A673 (cell line): ENCODE data around the gene FGF14. TPM values are rescaled to one million over a fixed set of nuclear protein-coding genes. Genes with fewer than 3 reads are reported as not detected.

Source experiments
- BruUV-seq: library from RNA; stranded (reverse); fragments of 400-500 nt; replicated peaks from 2 replicates; lab custom pipeline; 2021; lab: Mats Ljungman, UMichigan
- CTCF ChIA-PET: fragments of 300-600 bp; sonication (Branson Sonifier 250); formaldehyde crosslinking; loops from one replicate; lab custom pipeline; 2022; ENCODE audit warnings: antibody characterized with exemption; lab: Charles Lee
- POLR2A ChIA-PET: fragments of 300-600 bp; sonication (Branson Sonifier 250); formaldehyde crosslinking; loops from one replicate; lab custom pipeline; 2022; ENCODE audit warnings: antibody characterized with exemption; ENCODE audit not compliant: low non-redundant PET; lab: Charles Lee
- DNase-seq: peaks from one replicate; pipeline ENCODE4 v3.0.0-alpha.2; 2015; ENCODE audit warnings: low spot score
- H3K27ac ChIP-seq: fragments of 200-600 bp; sonication (generic); 2 replicates; pipeline ENCODE4 v1.5.1; 2016; ENCODE audit warnings: mixed run types, low read depth, mild to moderate bottlenecking, mixed read lengths, antibody characterized with exemption, low read length; ENCODE audit not compliant: poor library complexity, severe bottlenecking
- H3K27me3 ChIP-seq: fragments of 200-600 bp; sonication (generic); replicated peaks from 2 replicates; pipeline ENCODE4 v1.6.1; 2017; ENCODE audit warnings: mixed run types, low read depth, mild to moderate bottlenecking, mixed read lengths, antibody characterized with exemption, low read length; ENCODE audit not compliant: insufficient read depth, poor library complexity
- H3K36me3 ChIP-seq: fragments of 200-600 bp; sonication (generic); 2 replicates; pipeline ENCODE4 v1.6.1; 2016; ENCODE audit warnings: mixed run types, mild to moderate bottlenecking, mixed read lengths, antibody characterized with exemption, low read length; ENCODE audit not compliant: insufficient read depth, poor library complexity, severe bottlenecking
- H3K4me1 ChIP-seq: fragments of 200-600 bp; sonication (generic); 2 replicates; pipeline ENCODE4 v1.6.1; 2017; ENCODE audit warnings: mixed run types, mild to moderate bottlenecking, mixed read lengths, antibody characterized with exemption, low read length; ENCODE audit not compliant: insufficient read depth, poor library complexity, severe bottlenecking
- H3K4me3 ChIP-seq: fragments of 200-600 bp; sonication (generic); 2 replicates; pipeline ENCODE4 v1.5.1; 2016; ENCODE audit warnings: low read depth, mixed run types, mild to moderate bottlenecking, mixed read lengths, low read length; ENCODE audit not compliant: poor library complexity, severe bottlenecking
- H3K9me3 ChIP-seq: fragments of 200-600 bp; sonication (generic); 2 replicates; pipeline ENCODE4 v1.6.1; 2016; ENCODE audit warnings: mixed run types, low read depth, mild to moderate bottlenecking, mixed read lengths, antibody characterized with exemption, low read length; ENCODE audit not compliant: poor library complexity, severe bottlenecking
- EZH2 ChIP-seq: fragments of 200-600 bp; sonication (generic); IDR thresholded peaks from 2 replicates; pipeline ENCODE4 v1.6.1; 2017; ENCODE audit warnings: borderline replicate concordance, low read depth, mild to moderate bottlenecking, mixed read lengths, antibody characterized with exemption, low read length; ENCODE audit not compliant: poor library complexity, severe bottlenecking
- intact Hi-C: fragments of 100-400 bp; cut with micrococcal nuclease; formaldehyde crosslinking; loops from one replicate; pipeline ENCODE4 v1.10.0; 2022; ENCODE audit not compliant: unreplicated experiment
- total RNA-seq: library from RNA; stranded (reverse); gene quantifications from 2 replicates; pipeline ENCODE4 v1.2.3, GENCODE V29; 2021
- TF ChIP-seq, protein P1 (sequence below): fragments of 300-800, 200-600 bp; sonication (generic); conservative IDR thresholded peaks from 2 replicates; pipeline ENCODE4 v1.5.1; 2017; ENCODE audit warnings: low read depth, mild to moderate bottlenecking, antibody characterized with exemption, low read length, moderate library complexity, mixed read lengths

Gene FGF14
- total RNA-seq, 1 experiment from 2014 or later, result 19.7 TPM

DNA sequence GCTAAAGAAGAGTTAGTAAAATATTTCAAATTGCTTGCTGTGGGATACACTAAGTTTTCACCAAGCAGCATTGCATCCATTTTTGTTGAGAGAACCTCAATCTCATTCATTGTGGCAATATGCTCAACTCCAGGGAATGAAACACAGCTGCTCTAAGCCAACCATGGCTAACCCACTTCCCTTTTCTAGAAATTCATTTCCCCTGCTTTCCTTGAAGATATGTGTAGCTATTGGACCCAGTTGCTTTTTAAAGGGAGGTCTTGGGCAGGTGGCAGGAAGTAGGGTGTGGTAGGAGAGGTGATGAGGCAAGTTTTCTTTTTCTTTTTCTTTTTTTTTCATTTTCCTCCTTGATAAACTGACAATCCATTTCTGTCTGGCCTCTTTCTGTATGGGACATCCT lies 452.2 kb downstream of the FGF14 start:
- no peaks in the 10 kb centered on the region for H3K36me3 ChIP-seq
- no peaks in the 10 kb centered on the region for H3K9me3 ChIP-seq
- no peaks in the 10 kb centered on the region for H3K27me3 ChIP-seq
- DNase-seq, result no peak
- no peaks in the 10 kb centered on the region for H3K4me1 ChIP-seq
- intact Hi-C loops, result loop anchor here (10.0 kb wide), 3 partner anchors 135 to 775 kb away; no protein-coding TSS in a partner anchor
- H3K4me3 ChIP-seq, result no peak overlapping the region
- H3K27ac ChIP-seq, result no peak overlapping the region
- TF ChIP-seq, protein P1, sequence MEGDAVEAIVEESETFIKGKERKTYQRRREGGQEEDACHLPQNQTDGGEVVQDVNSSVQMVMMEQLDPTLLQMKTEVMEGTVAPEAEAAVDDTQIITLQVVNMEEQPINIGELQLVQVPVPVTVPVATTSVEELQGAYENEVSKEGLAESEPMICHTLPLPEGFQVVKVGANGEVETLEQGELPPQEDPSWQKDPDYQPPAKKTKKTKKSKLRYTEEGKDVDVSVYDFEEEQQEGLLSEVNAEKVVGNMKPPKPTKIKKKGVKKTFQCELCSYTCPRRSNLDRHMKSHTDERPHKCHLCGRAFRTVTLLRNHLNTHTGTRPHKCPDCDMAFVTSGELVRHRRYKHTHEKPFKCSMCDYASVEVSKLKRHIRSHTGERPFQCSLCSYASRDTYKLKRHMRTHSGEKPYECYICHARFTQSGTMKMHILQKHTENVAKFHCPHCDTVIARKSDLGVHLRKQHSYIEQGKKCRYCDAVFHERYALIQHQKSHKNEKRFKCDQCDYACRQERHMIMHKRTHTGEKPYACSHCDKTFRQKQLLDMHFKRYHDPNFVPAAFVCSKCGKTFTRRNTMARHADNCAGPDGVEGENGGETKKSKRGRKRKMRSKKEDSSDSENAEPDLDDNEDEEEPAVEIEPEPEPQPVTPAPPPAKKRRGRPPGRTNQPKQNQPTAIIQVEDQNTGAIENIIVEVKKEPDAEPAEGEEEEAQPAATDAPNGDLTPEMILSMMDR, result no peak
- no peak for TF ChIP-seq EZH2
- POLR2A ChIA-PET, result no interaction called here
- no TSS peak for BruUV-seq
- CTCF ChIA-PET, result no interaction called here

GRCh38 chr13:101946401-101946800 lies 455.4 kb downstream of the FGF14 start:
- no TSS peak for BruUV-seq
- no peak overlapping the region for H3K27ac ChIP-seq
- TF ChIP-seq, protein P1, result no peak
- no peak for TF ChIP-seq EZH2
- H3K4me1 ChIP-seq, result peaks cover 13% of the 10 kb centered on the region
- intact Hi-C loops, result loop anchor here (10.0 kb wide), 3 partner anchors 138 to 778 kb away; no protein-coding TSS in a partner anchor
- no peaks in the 10 kb centered on the region for H3K9me3 ChIP-seq
- H3K27me3 ChIP-seq, result no peaks in the 10 kb centered on the region
- no peaks in the 10 kb centered on the region for H3K36me3 ChIP-seq
- CTCF ChIA-PET, result no interaction called here
- no peak for DNase-seq
- POLR2A ChIA-PET, result no interaction called here
- no peak overlapping the region for H3K4me3 ChIP-seq

- no peak for DNase-seq
- Histone ChIP-seq H3K4me3 (no peak overlapping the region), H3K27me3 (no peaks in the 10 kb centered on the region), H3K9me3 (no peaks in the 10 kb centered on the region), H3K4me1 (peaks cover 13% of the 10 kb centered on the region), H3K27ac (no peak overlapping the region), H3K36me3 (no peaks in the 10 kb centered on the region)
- POLR2A ChIA-PET, result no interaction called here
- CTCF ChIA-PET, result no interaction called here
- TF ChIP-seq, protein P1, result 0 out of 2 replicates have a peak, but pooled peaks have one; percentile 20
- no peak for TF ChIP-seq EZH2
- intact Hi-C loops, result loop anchor here (10.0 kb wide), 3 partner anchors 139 to 779 kb away; no protein-coding TSS in a partner anchor
- no TSS peak for BruUV-seq
Measured at GRCh38 chr13:101945435-101945834, 456.4 kb downstream of the FGF14 start.
